Bronchial epithelial cell (primary cell): ENCODE data around the gene PRRG4. TPM values are rescaled to one million over a fixed set of nuclear protein-coding genes. Genes with fewer than 3 reads are reported as not detected.

Source experiments
- DNase-seq: peaks from one replicate; pipeline ENCODE4 v3.0.0-alpha.2; 2010; ENCODE audit warnings: low read depth
- FAIRE-seq: peaks from 2 replicates; lab custom pipeline; 2011; peaks lifted over from hg19 to GRCh38; lab: Jason Lieb, UNC
- H3K27me3 ChIP-seq: 2 replicates; pipeline ENCODE4 v1.5.1; 2011; ENCODE audit warnings: low read length; ENCODE audit not compliant: control insufficient read depth, insufficient read depth
- H3K36me3 ChIP-seq: 2 replicates; pipeline ENCODE4 v1.5.1; 2011; ENCODE audit warnings: low read length; ENCODE audit not compliant: control insufficient read depth, insufficient read depth
- H3K4me3 ChIP-seq: 2 replicates; pipeline ENCODE4 v1.5.1; 2011; ENCODE audit warnings: mild to moderate bottlenecking, low read depth, low read length, control low read depth
- total RNA-seq: library from RNA; depleted of rRNA; stranded (reverse); fragments of >200 nt; gene quantifications from 2 replicates; pipeline ENCODE4 v1.2.1, GENCODE V29; 2014
- TF ChIP-seq, protein P1 (sequence below): IDR thresholded peaks from 2 replicates; pipeline ENCODE4 v1.5.1; 2011; ENCODE audit warnings: mild to moderate bottlenecking, moderate library complexity, low read length, control low read depth, inconsistent platforms; ENCODE audit not compliant: insufficient read depth, severe bottlenecking

PRRG4 gene
- total RNA-seq, 1 donor from 2014 or later = 3.7 TPM

DNA sequence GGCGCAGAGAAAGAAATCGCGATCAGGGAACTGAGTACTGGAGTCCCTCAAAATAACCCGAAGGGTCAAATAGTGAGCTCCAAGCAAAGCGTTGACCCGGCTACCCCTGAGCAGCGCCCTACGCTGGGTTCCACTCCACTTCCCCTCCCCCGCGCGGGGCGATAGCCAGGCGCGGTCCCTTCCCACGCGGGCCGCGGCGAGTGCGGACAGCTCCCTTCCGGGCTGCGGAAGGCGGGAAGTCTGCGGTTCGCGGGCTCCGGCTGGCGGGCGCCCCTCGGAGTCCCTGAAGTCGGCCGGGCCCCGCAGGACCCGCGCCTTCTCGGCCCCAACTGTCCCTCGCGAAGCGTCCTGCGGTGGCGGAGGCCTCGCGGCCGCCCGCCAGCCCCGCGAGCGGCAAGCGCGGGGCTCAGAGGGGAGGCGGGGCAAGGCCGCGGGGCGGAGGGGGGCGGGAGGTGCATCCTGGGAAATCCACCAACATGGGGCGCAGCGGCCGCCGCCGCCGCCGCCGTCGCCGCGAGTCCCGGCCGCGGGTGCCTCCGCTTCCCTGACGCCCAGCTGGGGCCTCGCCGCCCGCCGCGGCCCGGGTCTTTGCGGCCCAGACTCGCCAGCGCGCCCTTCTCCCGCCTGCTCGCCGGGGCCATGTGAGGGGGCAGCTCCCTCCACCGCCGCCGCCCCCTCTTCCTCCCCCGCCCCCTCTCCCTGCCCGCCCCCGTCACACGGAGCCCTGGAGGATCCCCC lies 62.8 kb downstream of the PRRG4 start, which contains the start of gene QSER1:
Gene QSER1, plus strand, starts transcription at position 457 of the 738 bp plus-strand sequence. CDS start 315 bp downstream, outside the sequence.
- Histone ChIP-seq H3K36me3 (no peaks in the 10 kb centered on the region), H3K4me3 (peak within 1 kb of the TSS; percentile 94), H3K27me3 (no peaks in the 10 kb centered on the region)
- FAIRE-seq (no peak), DNase-seq (peak; percentile 22)
- TF ChIP-seq, protein P1, sequence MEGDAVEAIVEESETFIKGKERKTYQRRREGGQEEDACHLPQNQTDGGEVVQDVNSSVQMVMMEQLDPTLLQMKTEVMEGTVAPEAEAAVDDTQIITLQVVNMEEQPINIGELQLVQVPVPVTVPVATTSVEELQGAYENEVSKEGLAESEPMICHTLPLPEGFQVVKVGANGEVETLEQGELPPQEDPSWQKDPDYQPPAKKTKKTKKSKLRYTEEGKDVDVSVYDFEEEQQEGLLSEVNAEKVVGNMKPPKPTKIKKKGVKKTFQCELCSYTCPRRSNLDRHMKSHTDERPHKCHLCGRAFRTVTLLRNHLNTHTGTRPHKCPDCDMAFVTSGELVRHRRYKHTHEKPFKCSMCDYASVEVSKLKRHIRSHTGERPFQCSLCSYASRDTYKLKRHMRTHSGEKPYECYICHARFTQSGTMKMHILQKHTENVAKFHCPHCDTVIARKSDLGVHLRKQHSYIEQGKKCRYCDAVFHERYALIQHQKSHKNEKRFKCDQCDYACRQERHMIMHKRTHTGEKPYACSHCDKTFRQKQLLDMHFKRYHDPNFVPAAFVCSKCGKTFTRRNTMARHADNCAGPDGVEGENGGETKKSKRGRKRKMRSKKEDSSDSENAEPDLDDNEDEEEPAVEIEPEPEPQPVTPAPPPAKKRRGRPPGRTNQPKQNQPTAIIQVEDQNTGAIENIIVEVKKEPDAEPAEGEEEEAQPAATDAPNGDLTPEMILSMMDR = no peak

DNA sequence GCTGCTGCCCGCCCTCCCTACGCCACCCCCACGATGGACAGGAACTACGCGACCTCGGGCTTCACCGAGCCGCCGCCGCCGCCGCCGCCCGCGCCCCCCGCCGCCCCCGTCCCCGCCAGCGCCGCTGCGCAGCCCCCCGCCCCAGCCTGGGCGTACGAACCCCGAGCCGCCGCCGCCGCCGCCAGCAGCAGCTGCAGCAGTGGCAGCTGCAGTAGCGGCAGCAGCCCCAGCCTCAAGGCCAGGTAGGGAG lies 63.3 kb downstream of the PRRG4 start:
- Histone ChIP-seq H3K36me3 (no peaks in the 10 kb centered on the region), H3K27me3 (no peaks in the 10 kb centered on the region), H3K4me3 (peak overlapping the region; percentile 94)
- FAIRE-seq (no peak), DNase-seq (no peak)
- TF ChIP-seq, protein P1 = no peak

DNA sequence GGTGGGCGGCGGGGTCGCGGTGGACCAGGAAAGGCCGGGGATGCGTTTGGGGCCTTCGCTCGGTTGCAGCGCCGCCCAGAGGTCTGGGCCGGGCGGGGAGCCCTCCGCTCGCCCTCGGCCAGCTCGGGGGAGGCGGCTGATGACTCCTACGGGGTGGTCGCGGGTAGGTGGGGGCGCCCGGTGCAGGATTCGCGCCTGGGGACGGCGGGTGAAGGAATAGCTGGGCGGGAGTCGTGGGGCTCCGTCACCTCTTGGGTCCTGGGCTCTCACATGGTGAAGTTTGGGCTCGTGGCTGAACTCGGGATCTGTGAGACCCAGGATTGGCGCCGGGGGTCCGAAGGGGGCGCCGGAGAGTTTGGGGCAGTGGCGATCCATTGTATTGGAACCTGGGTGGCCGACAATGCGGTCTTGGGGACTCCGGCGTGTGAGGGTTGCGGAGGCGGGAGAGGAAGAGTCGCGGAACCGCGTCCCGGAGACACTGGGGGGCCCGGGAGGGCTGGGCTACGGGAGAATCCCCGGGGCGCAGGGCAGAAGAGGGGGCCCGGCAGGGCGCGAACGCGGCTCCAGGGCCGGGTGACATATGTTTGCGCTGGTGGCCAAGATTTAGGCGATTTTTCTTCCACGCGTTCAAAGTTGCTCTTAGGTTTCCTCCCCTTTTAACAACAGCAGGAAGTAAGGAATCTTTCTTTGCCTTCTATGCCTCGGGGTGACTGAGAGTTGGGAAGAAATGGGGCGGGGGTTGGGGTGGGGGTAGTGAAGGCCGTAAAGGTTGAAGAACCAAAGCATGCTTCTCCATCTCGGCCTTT lies 63.8 kb downstream of the PRRG4 start:
- no peaks in the 10 kb centered on the region for H3K27me3 ChIP-seq
- FAIRE-seq = no peak
- TF ChIP-seq, protein P1 = peak; percentile 76
- H3K4me3 ChIP-seq = peak overlapping the region; percentile 94
- no peaks in the 10 kb centered on the region for H3K36me3 ChIP-seq
- no peak for DNase-seq

DNA sequence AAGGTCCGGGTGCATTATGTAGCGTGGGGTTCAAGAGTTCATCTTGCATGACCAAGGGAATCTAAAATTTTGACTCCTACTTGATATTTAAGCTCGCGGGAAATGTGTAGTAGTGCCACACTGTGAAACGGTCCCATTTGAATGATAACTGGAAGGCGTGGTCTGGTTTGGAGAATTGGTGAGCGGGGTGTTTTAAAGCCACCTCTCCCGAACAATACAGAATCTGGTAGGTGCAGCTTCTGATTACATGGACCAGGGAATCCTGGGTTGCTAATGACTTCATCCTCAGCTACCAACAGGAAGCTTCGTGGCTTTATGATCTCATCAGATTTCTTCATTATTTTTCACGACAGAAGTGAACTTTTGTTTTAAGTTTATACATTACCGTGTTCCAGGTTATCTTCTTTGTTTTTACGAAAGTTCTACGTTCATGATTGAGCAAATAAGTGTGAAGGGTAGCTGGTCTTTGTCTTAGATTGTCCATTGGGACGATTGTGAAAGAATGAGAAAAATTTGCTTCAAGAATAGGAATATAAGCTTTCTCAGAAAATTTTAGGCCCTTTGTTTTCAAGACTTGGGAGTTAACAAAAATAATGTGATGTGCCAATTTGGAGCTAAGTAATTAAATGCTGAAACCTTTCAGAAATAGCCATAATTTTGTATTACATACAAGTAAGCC lies 64.6 kb downstream of the PRRG4 start:
- Histone ChIP-seq H3K27me3 (no peaks in the 10 kb centered on the region), H3K4me3 (peak overlapping the region; percentile 94), H3K36me3 (no peaks in the 10 kb centered on the region)
- FAIRE-seq (peak; percentile 76), DNase-seq (peak; percentile 94)
- TF ChIP-seq, protein P1 = no peak

DNA sequence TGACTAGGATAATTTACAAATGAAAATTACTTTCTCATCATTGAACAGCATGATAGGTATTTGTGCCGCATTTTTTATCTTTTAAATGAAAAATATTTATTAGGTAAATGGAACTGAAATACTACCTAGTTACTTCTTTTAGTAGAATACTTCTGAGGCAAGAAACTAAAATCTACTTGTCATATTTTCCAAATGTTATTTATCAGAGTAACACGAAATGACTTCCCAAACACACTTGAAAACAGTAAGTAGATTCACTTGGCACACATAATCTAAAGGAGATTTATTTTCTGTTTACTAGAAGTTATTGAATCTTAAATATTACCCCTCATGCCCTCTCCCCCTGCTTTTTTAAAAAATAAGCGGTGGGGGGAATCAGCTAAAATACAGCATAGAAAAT lies 65.2 kb downstream of the PRRG4 start:
- Histone ChIP-seq H3K36me3 (no peaks in the 10 kb centered on the region), H3K4me3 (no peak overlapping the region), H3K27me3 (no peaks in the 10 kb centered on the region)
- TF ChIP-seq, protein P1 = no peak
- DNase-seq (no peak), FAIRE-seq (no peak)
